ENCODE results near the gene MAPRE3. TPM values are rescaled to one million over a fixed set of nuclear protein-coding genes. Genes with fewer than 3 reads are reported as not detected.
"Not testable (repeated sequence)": the region's sequence is repeated elsewhere in the genome, so short reads cannot be mapped to it uniquely, and the experiment has no call there.

MAPRE3 gene
- total RNA-seq, 2 experiments from 2014 or later, result 4.4 TPM

- CTCF ChIA-PET, result interaction anchor here (1.7 to 2.4 kb wide), 2 partner anchors 13 to 236 kb away, joined by 3 to 6 read pairs; no protein-coding TSS in a partner anchor
- peaks cover 43% of the 10 kb centered on the region for H3K4me1 Mint-ChIP-seq (ENCODE audit: low read depth)
These were observed 96.9 kb downstream of the MAPRE3 start for GRCh38 chr2:27067385-27067784.

GRCh38 chr2:27069436-27069835 lies 99.0 kb downstream of the MAPRE3 start:
- no peaks in the 10 kb centered on the region for H3K9me3 Mint-ChIP-seq
- peaks cover 58% of the 10 kb centered on the region for H3K4me1 Mint-ChIP-seq (ENCODE audit: low read depth)
- intact Hi-C loops (cut with micrococcal nuclease), result no loop called here
- DNase-seq, result no peak
- peaks cover 22% of the 10 kb centered on the region for H3K36me3 Mint-ChIP-seq
- no peaks in the 10 kb centered on the region for H3K27me3 Mint-ChIP-seq
- ChIA-PET POLR2A (no interaction called here), CTCF (no interaction called here)
- peak overlapping the region; percentile 49 for H3K27ac Mint-ChIP-seq
- H3K4me3 Mint-ChIP-seq, result peak overlapping the region; percentile 94

More at GRCh38 chr2:27067385-27067784, 96.9 kb downstream of the MAPRE3 start:
- H3K27me3 Mint-ChIP-seq, result no peaks in the 10 kb centered on the region
- intact Hi-C loops (cut with micrococcal nuclease), result no loop called here
- POLR2A ChIA-PET, result interaction anchor here (0.5 to 1.2 kb wide), 3 partner anchors 16 to 232 kb away, joined by 3 to 6 read pairs (median 3); partner anchors contain the start of gene AGBL5
- DNase-seq, result no peak
- H3K4me3 Mint-ChIP-seq, result no peak overlapping the region
- H3K27ac Mint-ChIP-seq, result peak overlapping the region; percentile 50
- no peaks in the 10 kb centered on the region for H3K9me3 Mint-ChIP-seq
- peaks cover 31% of the 10 kb centered on the region for H3K36me3 Mint-ChIP-seq

- CTCF ChIA-PET, result no interaction called here
- H3K36me3 Mint-ChIP-seq, result peaks cover 22% of the 10 kb centered on the region
- H3K4me1 Mint-ChIP-seq (ENCODE audit: low read depth), result peaks cover 64% of the 10 kb centered on the region
- no peak for DNase-seq
- H3K27me3 Mint-ChIP-seq, result no peaks in the 10 kb centered on the region
- intact Hi-C loops (cut with micrococcal nuclease), result loop anchor here (2.0 kb wide), 1 partner anchor 65 kb away; the partner anchor contains the start of gene PREB
- H3K9me3 Mint-ChIP-seq, result no peaks in the 10 kb centered on the region
- H3K4me3 Mint-ChIP-seq, result peak overlapping the region; percentile 94
- POLR2A ChIA-PET, result no interaction called here
- peak overlapping the region; percentile 39 for H3K27ac Mint-ChIP-seq
These were observed 99.7 kb downstream of the MAPRE3 start for GRCh38 chr2:27069961-27070618.

GRCh38 chr2:27070653-27071276 lies 100.3 kb downstream of the MAPRE3 start:
- intact Hi-C loops (cut with micrococcal nuclease), result loop anchor here (1.0 to 2.0 kb wide), 4 partner anchors 11 to 64 kb away; partner anchors contain the start of genes AGBL5, KHK and PREB
- Mint-ChIP-seq H3K27me3 (no peaks in the 10 kb centered on the region), H3K4me3 (peak overlapping the region; percentile 94), H3K27ac (peak overlapping the region; percentile 87), H3K4me1 (ENCODE audit: low read depth) (peaks cover 69% of the 10 kb centered on the region), H3K36me3 (peaks cover 22% of the 10 kb centered on the region), H3K9me3 (no peaks in the 10 kb centered on the region)
- ChIA-PET POLR2A (interaction anchor here (0.7 to 2.4 kb wide), 7 partner anchors 10 to 38 kb away, joined by 3 to 21 read pairs (median 5); partner anchors contain the start of genes AGBL5 and TMEM214), CTCF (interaction anchor here (0.6 to 3.5 kb wide), 10 partner anchors 11 to 224 kb away, joined by 3 to 29 read pairs (median 4); partner anchors contain the start of genes AGBL5 and KHK)
- DNase-seq, result no peak

GRCh38 chr2:27071277-27071989 lies 101.0 kb downstream of the MAPRE3 start, which contains the start of gene OST4:
Gene OST4 (minus strand): TSS chr2:27071654.
- Mint-ChIP-seq H3K4me3 (peak within 1 kb of the TSS; percentile 94), H3K9me3 (no peaks in the 10 kb centered on the region), H3K27me3 (no peaks in the 10 kb centered on the region), H3K27ac (peak within 1 kb of the TSS; percentile 93), H3K36me3 (peaks cover 18% of the 10 kb centered on the region), H3K4me1 (ENCODE audit: low read depth) (peaks cover 71% of the 10 kb centered on the region)
- peak; percentile 94 for DNase-seq
- POLR2A ChIA-PET, result interaction anchor here (0.7 to 2.4 kb wide), 9 partner anchors 10 to 52 kb away, joined by 3 to 21 read pairs (median 3); partner anchors contain the start of genes ABHD1, AGBL5, KHK and TMEM214
- intact Hi-C loops (cut with micrococcal nuclease), result loop anchor here (1.0 to 2.0 kb wide), 4 partner anchors 10 to 63 kb away; partner anchors contain the start of genes AGBL5, KHK and PREB
- CTCF ChIA-PET, result interaction anchor here (0.6 to 3.5 kb wide), 10 partner anchors 10 to 225 kb away, joined by 3 to 29 read pairs (median 4); partner anchors contain the start of genes AGBL5 and KHK

- intact Hi-C loops (cut with micrococcal nuclease), result loop anchor here (1.0 to 2.0 kb wide), 4 partner anchors 9 to 63 kb away; partner anchors contain the start of genes AGBL5, KHK and PREB
- peaks cover 18% of the 10 kb centered on the region for H3K36me3 Mint-ChIP-seq
- peak overlapping the region; percentile 93 for H3K27ac Mint-ChIP-seq
- H3K4me1 Mint-ChIP-seq (ENCODE audit: low read depth), result peaks cover 72% of the 10 kb centered on the region
- POLR2A ChIA-PET, result interaction anchor here (0.9 to 2.4 kb wide), 8 partner anchors 9 to 51 kb away, joined by 3 to 21 read pairs (median 5); partner anchors contain the start of genes ABHD1, AGBL5, KHK and TMEM214
- DNase-seq, result no peak
- no peaks in the 10 kb centered on the region for H3K9me3 Mint-ChIP-seq
- no peaks in the 10 kb centered on the region for H3K27me3 Mint-ChIP-seq
- peak overlapping the region; percentile 83 for H3K4me3 Mint-ChIP-seq
- CTCF ChIA-PET, result interaction anchor here (1.0 to 3.5 kb wide), 8 partner anchors 9 to 110 kb away, joined by 3 to 29 read pairs (median 4); partner anchors contain the start of genes AGBL5 and KHK
These were observed 101.8 kb downstream of the MAPRE3 start for GRCh38 chr2:27071990-27072830.

- peak overlapping the region; percentile 83 for H3K4me3 Mint-ChIP-seq
- H3K27ac Mint-ChIP-seq, result peak overlapping the region; percentile 93
- H3K36me3 Mint-ChIP-seq, result peaks cover 18% of the 10 kb centered on the region
- H3K4me1 Mint-ChIP-seq (ENCODE audit: low read depth), result peaks cover 70% of the 10 kb centered on the region
- H3K9me3 Mint-ChIP-seq, result no peaks in the 10 kb centered on the region
- ChIA-PET POLR2A (interaction anchor here (1.4 to 2.4 kb wide), 2 partner anchors 9 to 14 kb away, joined by 5 to 21 read pairs; partner anchors contain the start of gene KHK), CTCF (interaction anchor here (1.6 to 3.5 kb wide), 4 partner anchors 9 to 22 kb away, joined by 4 to 29 read pairs (median 10); partner anchors contain the start of genes AGBL5 and KHK)
- no peaks in the 10 kb centered on the region for H3K27me3 Mint-ChIP-seq
- intact Hi-C loops (cut with micrococcal nuclease), result no loop called here
- DNase-seq, result no peak
These were observed 102.5 kb downstream of the MAPRE3 start for GRCh38 chr2:27072920-27073319.

- peaks cover 18% of the 10 kb centered on the region for H3K36me3 Mint-ChIP-seq
- intact Hi-C loops (cut with micrococcal nuclease), result no loop called here
- CTCF ChIA-PET, result interaction anchor here (1.6 to 3.5 kb wide), 2 partner anchors 12 to 23 kb away, joined by 5 to 14 read pairs; partner anchors contain the start of genes AGBL5 and KHK
- no peaks in the 10 kb centered on the region for H3K27me3 Mint-ChIP-seq
- no peak for DNase-seq
- no peaks in the 10 kb centered on the region for H3K9me3 Mint-ChIP-seq
- POLR2A ChIA-PET, result interaction anchor here (1.4 kb wide), 1 partner anchor 13 kb away, joined by 5 read pairs; the partner anchor contains the start of gene KHK
- no peak overlapping the region for H3K4me3 Mint-ChIP-seq
- H3K27ac Mint-ChIP-seq, result peak overlapping the region; percentile 73
- H3K4me1 Mint-ChIP-seq (ENCODE audit: low read depth), result peaks cover 61% of the 10 kb centered on the region
These were observed 103.3 kb downstream of the MAPRE3 start for GRCh38 chr2:27073782-27074181.

GRCh38 chr2:27074738-27075565 lies 104.5 kb downstream of the MAPRE3 start:
- intact Hi-C loops (cut with micrococcal nuclease), result no loop called here
- Mint-ChIP-seq H3K36me3 (peaks cover 7% of the 10 kb centered on the region), H3K27me3 (no peaks in the 10 kb centered on the region), H3K9me3 (no peaks in the 10 kb centered on the region), H3K4me3 (peak overlapping the region; percentile 17), H3K27ac (peak overlapping the region; percentile 77), H3K4me1 (ENCODE audit: low read depth) (peaks cover 50% of the 10 kb centered on the region)
- ChIA-PET POLR2A (interaction anchor here (0.7 kb wide), 1 partner anchor 1864 kb away, joined by 3 read pairs; no protein-coding TSS in a partner anchor), CTCF (interaction anchor here (0.7 to 1.5 kb wide), 4 partner anchors 10 to 205 kb away, joined by 3 read pairs; no protein-coding TSS in a partner anchor)
- DNase-seq, result peak; percentile 61

GRCh38 chr2:27075566-27075871 lies 105.1 kb downstream of the MAPRE3 start:
- H3K9me3 Mint-ChIP-seq; intact Hi-C loops (cut with micrococcal nuclease); H3K36me3 Mint-ChIP-seq; H3K27me3 Mint-ChIP-seq: not testable (repeated sequence)
- Mint-ChIP-seq H3K4me3 (peak overlapping the region; percentile 17), H3K4me1 (ENCODE audit: low read depth) (peaks cover 45% of the 10 kb centered on the region), H3K27ac (peak overlapping the region; percentile 77)
- ChIA-PET CTCF (interaction anchor here (0.8 to 1.5 kb wide), 3 partner anchors 9 to 42 kb away, joined by 3 read pairs; no protein-coding TSS in a partner anchor), POLR2A (interaction anchor here (0.7 kb wide), 1 partner anchor 1865 kb away, joined by 3 read pairs; no protein-coding TSS in a partner anchor)
- DNase-seq, result peak; percentile 48
